Natural killer cell (primary cell): Measurements from ENCODE around the gene MBP. TPM values are rescaled to one million over a fixed set of nuclear protein-coding genes. Genes with fewer than 3 reads are reported as not detected.

Experiments
- ATAC-seq, 3 donors: fragments of 150-1000 bp in 2 of 3; fragments of 200-7000 bp in 1 of 3; cut with Tn5 transposase; 1 replicate in 1 of 3; 2 replicates in 2 of 3; pipeline ENCODE4 v1.10.0; 2021; ENCODE audit warnings: mild to moderate bottlenecking in 2 of 3, moderate library complexity in 2 of 3
- DNase-seq, 2 donors: peaks; one replicate each; pipeline versions ENCODE4 v3.0.0 to v3.0.0-alpha.2; 2013 to 2021; ENCODE audit warnings: mixed read lengths in 1 of 2
- H3K27ac ChIP-seq: one replicate; pipeline ENCODE4 v1.5.1; 2013; ENCODE audit warnings: mild to moderate bottlenecking, low read length
- H3K27me3 ChIP-seq: one replicate; pipeline ENCODE4 v1.6.1; 2013; ENCODE audit warnings: low read length; ENCODE audit not compliant: control insufficient read depth, insufficient read depth
- H3K36me3 ChIP-seq: one replicate; pipeline ENCODE4 v1.6.1; 2013; ENCODE audit warnings: low read length; ENCODE audit not compliant: control insufficient read depth, insufficient read depth
- H3K4me1 ChIP-seq: one replicate; pipeline ENCODE4 v1.6.1; 2013; ENCODE audit warnings: low read length; ENCODE audit not compliant: control insufficient read depth, insufficient read depth
- H3K4me3 ChIP-seq: one replicate; pipeline ENCODE4 v1.5.1; 2013; ENCODE audit warnings: low read length
- H3K9me3 ChIP-seq: one replicate; pipeline ENCODE4 v1.6.1; 2013; ENCODE audit warnings: low read length; ENCODE audit not compliant: control insufficient read depth, insufficient read depth
- H3K27ac Mint-ChIP-seq, 2 donors: one replicate each; pipeline ENCODE4 v1.8.0; 2022; ENCODE audit warnings: mild to moderate bottlenecking in 2 of 2, mixed read lengths in 2 of 2, moderate library complexity in 1 of 2
- H3K27me3 Mint-ChIP-seq, 2 donors: one replicate each; pipeline ENCODE4 v1.8.0; 2022; ENCODE audit warnings: low read depth in 2 of 2, mixed read lengths in 2 of 2
- H3K36me3 Mint-ChIP-seq: one replicate; pipeline ENCODE4 v1.8.0; 2022; ENCODE audit warnings: mixed read lengths
- H3K4me1 Mint-ChIP-seq, 2 donors: one replicate each; pipeline ENCODE4 v1.8.0; 2022; ENCODE audit warnings: mixed read lengths in 2 of 2
- H3K4me3 Mint-ChIP-seq: one replicate; pipeline ENCODE4 v1.8.0; 2022; ENCODE audit warnings: mild to moderate bottlenecking, moderate library complexity, mixed read lengths
- H3K9me3 Mint-ChIP-seq, 2 donors: one replicate each; pipeline ENCODE4 v1.8.0; 2022; ENCODE audit warnings: mixed read lengths in 2 of 2
- CTCF ChIP-seq: fragments of 200-600 bp; IDR thresholded peaks from one replicate; pipeline ENCODE4 v1.8.0; 2022; ENCODE audit warnings: antibody characterized with exemption
- WGBS: methylation state at CpG from one replicate; pipeline ENCODE4 v1.1.7; 2013; ENCODE audit warnings: missing lambda C conversion rate; ENCODE audit not compliant: insufficient coverage; 5-methylcytosine and 5-hydroxymethylcytosine counted together
- intact Hi-C: fragments of 100-400 bp; cut with micrococcal nuclease; formaldehyde crosslinking; loops from one replicate; pipeline ENCODE4 v1.14.2; 2022
- total RNA-seq, 4 donors: library from RNA; stranded (reverse); fragments of 120-200 nt in 1 of 4; gene quantifications; one replicate each; pipeline versions ENCODE4 v1.2.3 to v1.2.4, GENCODE V29; 2013 to 2022

Gene MBP
- total RNA-seq, 3 donors from 2014 or later (not counting 1 experiment from before 2014, with no cell fraction given), result 183 to 344 (median 325) TPM

GRCh38 chr18:77098538-77099174 lies 33.9 kb downstream of the MBP start:
- peak in 2 of 3 donors; percentile 3 for ATAC-seq
- H3K36me3 Mint-ChIP-seq, result peaks cover 8% of the 10 kb centered on the region
- no peaks in the 10 kb centered on the region for H3K27me3 Mint-ChIP-seq
- no peaks in the 10 kb centered on the region for H3K9me3 Mint-ChIP-seq
- intact Hi-C loops, result loop anchor here (1.0 kb wide), 1 partner anchor 33 kb away; no protein-coding TSS in a partner anchor
- H3K4me3 Mint-ChIP-seq, result peak overlapping the region; percentile 74
- peaks cover 87 to 99% of the 10 kb centered on the region in 2 donors for H3K4me1 Mint-ChIP-seq
- TF ChIP-seq CTCF, result no peak
- no peak for DNase-seq
- Histone ChIP-seq H3K27me3 (no peaks in the 10 kb centered on the region), H3K27ac (peak overlapping the region; percentile 92), H3K36me3 (peaks cover 64% of the 10 kb centered on the region), H3K9me3 (no peaks in the 10 kb centered on the region), H3K4me3 (no peak overlapping the region), H3K4me1 (peaks cover 95% of the 10 kb centered on the region)
- WGBS, result 43% methylated on average over 15 of the region's 17 CpGs
- H3K27ac Mint-ChIP-seq, result peak overlapping the region; percentile 87 to 94

DNA sequence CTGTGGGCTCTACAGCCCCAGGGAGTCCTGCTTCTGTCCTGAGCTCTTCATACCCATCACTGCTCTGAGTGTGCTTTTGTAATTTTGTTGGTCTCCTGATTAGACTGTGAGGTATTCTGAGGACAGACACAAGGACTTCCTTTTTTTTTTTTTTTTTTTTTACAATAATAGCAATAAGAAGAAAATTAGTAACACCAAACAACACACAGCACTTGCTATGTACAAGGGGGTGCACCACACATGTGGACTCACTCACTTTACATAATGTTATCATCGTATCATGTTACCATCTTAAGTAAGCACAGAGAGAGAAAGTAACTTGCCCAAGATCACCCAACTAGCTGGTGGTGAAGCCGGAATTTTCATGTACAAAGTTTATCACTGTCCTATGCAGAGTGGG lies 34.6 kb downstream of the MBP start:
- Mint-ChIP-seq H3K4me3 (peak overlapping the region; percentile 74), H3K36me3 (peaks cover 8% of the 10 kb centered on the region), H3K4me1 (peaks cover 91 to 99% of the 10 kb centered on the region in 2 donors), H3K9me3 (no peaks in the 10 kb centered on the region), H3K27ac (peak overlapping the region; percentile 87 to 94), H3K27me3 (no peaks in the 10 kb centered on the region)
- WGBS, result 49% methylated on average over 2 of the region's 2 CpGs
- Histone ChIP-seq H3K4me1 (peaks cover 95% of the 10 kb centered on the region), H3K4me3 (no peak overlapping the region), H3K27me3 (no peaks in the 10 kb centered on the region), H3K9me3 (no peaks in the 10 kb centered on the region), H3K27ac (peak overlapping the region; percentile 92), H3K36me3 (peaks cover 63% of the 10 kb centered on the region)
- ATAC-seq (peak; percentile 30 to 67 (median 51)), DNase-seq (no peak)
- no peak for TF ChIP-seq CTCF
- intact Hi-C loops, result loop anchor here (1.0 kb wide), 1 partner anchor 33 kb away; no protein-coding TSS in a partner anchor

GRCh38 chr18:77096936-77097886 lies 35.4 kb downstream of the MBP start:
- Histone ChIP-seq H3K27me3 (no peaks in the 10 kb centered on the region), H3K4me1 (peaks cover 100% of the 10 kb centered on the region), H3K9me3 (no peaks in the 10 kb centered on the region), H3K27ac (peak overlapping the region; percentile 70), H3K36me3 (peaks cover 62% of the 10 kb centered on the region), H3K4me3 (no peak overlapping the region)
- WGBS, result 91% methylated on average over 10 of the region's 11 CpGs
- Mint-ChIP-seq H3K9me3 (no peaks in the 10 kb centered on the region), H3K27me3 (no peaks in the 10 kb centered on the region), H3K4me3 (peak overlapping the region; percentile 71), H3K36me3 (peaks cover 8% of the 10 kb centered on the region), H3K4me1 (peaks cover 96 to 99% of the 10 kb centered on the region in 2 donors), H3K27ac (peak overlapping the region; percentile 87 to 94)
- TF ChIP-seq CTCF, result no peak
- intact Hi-C loops, result no loop called here
- ATAC-seq, result no peak
- peak in 1 of 2 donors; percentile 14 for DNase-seq
